ENCODE results near the gene CUL3.
"Not testable (repeated sequence)": the region's sequence is repeated elsewhere in the genome, so short reads cannot be mapped to it uniquely, and the experiment has no call there.

The CUL3 gene

DNA sequence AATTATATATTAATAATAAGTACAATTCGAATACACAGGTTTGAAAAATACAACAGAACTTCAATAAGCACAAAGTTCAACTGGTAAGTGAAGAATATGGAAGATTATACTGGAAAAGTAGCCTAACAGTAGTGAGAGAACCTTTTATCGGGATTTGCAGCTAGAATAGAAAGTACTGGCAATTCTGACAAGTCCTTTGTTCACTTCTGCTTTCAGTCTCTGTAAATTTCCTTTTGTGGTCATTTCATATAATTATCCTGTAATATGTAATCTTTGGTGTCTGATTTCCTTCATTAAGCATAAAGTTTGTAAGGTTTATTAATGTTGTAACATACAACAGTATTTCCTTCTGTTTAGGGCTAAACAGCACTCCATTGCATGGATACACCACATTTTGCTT is 67.2 kb downstream of the CUL3 start:
- peaks cover 10% of the 10 kb centered on the region for H3K36me3 ChIP-seq (ENCODE audit: control insufficient read depth, insufficient read depth, low read length)
- H3K27ac ChIP-seq (ENCODE audit: low read depth, low read length): no peak overlapping the region
- H3K9me3 ChIP-seq (ENCODE audit: control insufficient read depth, insufficient read depth, low read length): no peaks in the 10 kb centered on the region
- no peaks in the 10 kb centered on the region for H3K27me3 ChIP-seq (ENCODE audit: control insufficient read depth, insufficient read depth, low read length)
- H3K9ac ChIP-seq (ENCODE audit: low read depth, low read length): no peak overlapping the region
- peaks cover 11% of the 10 kb centered on the region for H3K4me1 ChIP-seq (ENCODE audit: control insufficient read depth, insufficient read depth, low read length)
- no peak overlapping the region for H3K4me3 ChIP-seq (ENCODE audit: low read depth, low read length)

DNA sequence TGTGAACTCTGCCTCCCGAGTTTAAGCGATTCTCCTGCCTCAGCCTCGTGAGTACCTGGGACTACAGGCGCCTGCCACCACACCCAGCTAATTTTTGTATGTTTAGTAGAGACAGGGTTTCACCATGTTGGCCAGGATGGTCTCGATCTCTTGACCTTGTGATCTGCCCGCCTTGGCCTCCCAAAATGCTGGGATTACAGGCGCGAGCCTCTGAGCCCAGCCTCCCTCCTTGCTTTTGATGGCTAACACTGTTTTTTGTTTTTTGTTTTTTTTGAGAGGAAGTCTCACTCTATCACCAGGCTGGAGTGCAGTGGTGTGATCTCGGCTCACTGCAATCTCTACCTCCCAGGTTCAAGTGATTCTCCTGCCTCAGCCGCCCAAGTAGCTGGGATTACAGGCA is 68.8 kb downstream of the CUL3 start:
- H3K27ac ChIP-seq (ENCODE audit: low read depth, low read length); H3K27me3 ChIP-seq (ENCODE audit: control insufficient read depth, insufficient read depth, low read length); H3K4me3 ChIP-seq (ENCODE audit: low read depth, low read length); H3K9ac ChIP-seq (ENCODE audit: low read depth, low read length); H3K9me3 ChIP-seq (ENCODE audit: control insufficient read depth, insufficient read depth, low read length): not testable (repeated sequence)
- H3K4me1 ChIP-seq (ENCODE audit: control insufficient read depth, insufficient read depth, low read length): peaks cover 11% of the 10 kb centered on the region
- H3K36me3 ChIP-seq (ENCODE audit: control insufficient read depth, insufficient read depth, low read length): peaks cover 17% of the 10 kb centered on the region

DNA sequence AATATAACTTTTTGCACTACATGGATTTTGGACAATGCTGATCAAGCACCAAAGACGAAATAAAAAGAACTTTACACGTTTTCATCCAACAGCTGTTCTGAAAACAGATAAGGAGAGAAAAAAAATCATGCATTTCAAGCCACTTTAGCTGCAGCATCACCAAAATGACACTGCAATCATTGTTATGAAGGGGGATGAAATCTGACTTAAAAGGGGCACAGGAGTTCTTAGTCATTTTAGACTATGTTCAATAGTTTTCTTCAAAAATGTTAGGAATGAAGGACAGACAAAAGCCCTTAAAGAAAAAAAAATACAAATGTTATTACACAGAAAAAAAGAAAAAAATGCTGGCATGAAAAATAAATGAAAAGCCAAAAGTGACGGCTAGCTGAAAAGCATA is 71.2 kb downstream of the CUL3 start:
- H3K4me1 ChIP-seq (ENCODE audit: control insufficient read depth, insufficient read depth, low read length): no peaks in the 10 kb centered on the region
- no peaks in the 10 kb centered on the region for H3K27me3 ChIP-seq (ENCODE audit: control insufficient read depth, insufficient read depth, low read length)
- peaks cover 21% of the 10 kb centered on the region for H3K36me3 ChIP-seq (ENCODE audit: control insufficient read depth, insufficient read depth, low read length)

DNA sequence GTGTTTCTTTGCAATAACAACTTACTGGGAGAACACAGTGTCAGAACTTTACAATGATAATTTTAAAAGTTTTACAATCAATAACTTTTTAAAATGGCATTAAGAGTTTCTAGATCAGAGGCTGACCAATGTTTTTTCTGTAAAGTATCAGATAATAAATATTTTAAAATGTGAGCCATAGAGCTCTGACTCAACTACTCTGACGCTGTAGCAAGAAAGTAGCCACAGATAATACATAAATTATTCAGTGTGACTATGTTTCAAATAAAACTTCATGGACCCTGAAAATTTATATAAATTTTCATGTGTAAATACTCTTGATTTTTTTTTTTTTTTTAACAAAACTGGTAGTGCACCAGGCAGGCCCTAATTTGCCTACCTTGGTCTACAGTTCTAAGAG is 77.4 kb downstream of the CUL3 start:
- Histone ChIP-seq H3K27me3 (ENCODE audit: control insufficient read depth, insufficient read depth, low read length) (no peaks in the 10 kb centered on the region), H3K9ac (ENCODE audit: low read depth, low read length) (no peak overlapping the region), H3K4me1 (ENCODE audit: control insufficient read depth, insufficient read depth, low read length) (no peaks in the 10 kb centered on the region), H3K4me3 (ENCODE audit: low read depth, low read length) (no peak overlapping the region), H3K27ac (ENCODE audit: low read depth, low read length) (no peak overlapping the region), H3K9me3 (ENCODE audit: control insufficient read depth, insufficient read depth, low read length) (no peaks in the 10 kb centered on the region), H3K36me3 (ENCODE audit: control insufficient read depth, insufficient read depth, low read length) (peaks cover 54% of the 10 kb centered on the region)

More for the DNA sequence above, 71.2 kb downstream of the CUL3 start:
- Histone ChIP-seq H3K4me3 (ENCODE audit: low read depth, low read length) (no peak overlapping the region), H3K27ac (ENCODE audit: low read depth, low read length) (no peak overlapping the region), H3K9me3 (ENCODE audit: control insufficient read depth, insufficient read depth, low read length) (no peaks in the 10 kb centered on the region), H3K9ac (ENCODE audit: low read depth, low read length) (no peak overlapping the region)

DNA sequence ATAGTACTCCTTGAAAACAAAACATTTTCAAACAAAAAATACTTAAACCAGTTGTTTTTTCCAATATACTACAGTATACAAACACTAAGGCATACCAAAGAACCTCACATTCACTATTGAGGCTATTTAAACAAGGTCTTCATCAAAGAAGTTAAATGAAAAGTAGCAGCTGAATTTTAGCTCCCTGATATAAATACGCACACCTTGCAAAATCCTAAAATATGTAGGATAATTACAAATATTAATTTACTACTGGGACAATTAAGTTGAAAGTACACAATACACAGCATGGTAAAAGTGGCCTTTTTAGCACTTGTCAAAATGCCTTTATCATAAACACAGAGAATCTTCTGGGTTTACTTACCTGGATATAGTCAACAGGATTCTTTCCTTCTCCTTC is 78.7 kb downstream of the CUL3 start:
- H3K9ac ChIP-seq (ENCODE audit: low read depth, low read length): no peak overlapping the region
- no peaks in the 10 kb centered on the region for H3K9me3 ChIP-seq (ENCODE audit: control insufficient read depth, insufficient read depth, low read length)
- H3K4me1 ChIP-seq (ENCODE audit: control insufficient read depth, insufficient read depth, low read length): no peaks in the 10 kb centered on the region
- H3K27me3 ChIP-seq (ENCODE audit: control insufficient read depth, insufficient read depth, low read length): no peaks in the 10 kb centered on the region
- H3K4me3 ChIP-seq (ENCODE audit: low read depth, low read length): no peak overlapping the region
- H3K27ac ChIP-seq (ENCODE audit: low read depth, low read length): no peak overlapping the region
- H3K36me3 ChIP-seq (ENCODE audit: control insufficient read depth, insufficient read depth, low read length): peaks cover 62% of the 10 kb centered on the region

DNA sequence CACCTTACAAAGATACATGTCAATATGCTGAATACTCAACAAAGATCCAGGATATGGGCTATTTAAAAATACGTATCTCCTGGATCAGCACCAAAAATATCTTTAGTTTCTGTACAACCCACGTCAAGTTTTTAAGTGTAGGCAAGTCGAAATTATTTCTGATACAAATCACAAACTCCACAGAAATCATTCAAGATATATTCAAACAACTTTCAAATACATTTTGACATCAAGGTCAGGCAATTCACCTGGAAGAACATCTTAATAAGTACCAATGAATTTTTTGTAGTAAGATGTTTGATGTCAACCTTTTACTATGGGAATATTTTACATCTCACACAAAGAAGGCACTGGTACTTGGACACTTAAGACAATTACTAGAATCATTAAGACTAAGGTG is 86.2 kb downstream of the CUL3 start:
- no peak overlapping the region for H3K4me3 ChIP-seq (ENCODE audit: low read depth, low read length)
- H3K36me3 ChIP-seq (ENCODE audit: control insufficient read depth, insufficient read depth, low read length): peaks cover 99% of the 10 kb centered on the region

DNA sequence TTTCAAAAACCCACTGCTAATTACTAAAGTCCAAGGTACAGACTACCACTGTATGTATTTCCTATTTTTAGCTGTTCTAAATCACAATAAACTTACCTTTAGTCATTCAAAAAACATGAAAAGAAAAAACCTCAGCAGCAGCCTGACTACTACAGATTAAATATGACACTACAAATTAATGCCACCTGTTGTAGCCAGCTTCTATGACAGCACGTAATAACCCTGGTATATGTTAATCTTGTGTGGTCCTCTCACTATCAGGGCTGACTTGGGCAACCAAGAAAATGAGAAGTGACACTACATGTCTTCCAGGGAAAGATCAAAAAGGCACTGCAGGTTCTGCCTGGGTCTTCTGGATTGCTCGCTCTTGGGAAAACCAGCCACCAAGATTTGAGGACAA is 92.6 kb downstream of the CUL3 start:
- Histone ChIP-seq H3K9me3 (ENCODE audit: control insufficient read depth, insufficient read depth, low read length) (peaks cover 3% of the 10 kb centered on the region; the same call in 1 of the 2 replicates), H3K27ac (ENCODE audit: low read depth, low read length) (no peak overlapping the region), H3K27me3 (ENCODE audit: control insufficient read depth, insufficient read depth, low read length) (no peaks in the 10 kb centered on the region), H3K4me1 (ENCODE audit: control insufficient read depth, insufficient read depth, low read length) (no peaks in the 10 kb centered on the region), H3K4me3 (ENCODE audit: low read depth, low read length) (no peak overlapping the region), H3K36me3 (ENCODE audit: control insufficient read depth, insufficient read depth, low read length) (peaks cover 56% of the 10 kb centered on the region), H3K9ac (ENCODE audit: low read depth, low read length) (no peak overlapping the region)

More for the DNA sequence above, 86.2 kb downstream of the CUL3 start:
- no peaks in the 10 kb centered on the region for H3K27me3 ChIP-seq (ENCODE audit: control insufficient read depth, insufficient read depth, low read length)
- no peaks in the 10 kb centered on the region for H3K4me1 ChIP-seq (ENCODE audit: control insufficient read depth, insufficient read depth, low read length)
- H3K9ac ChIP-seq (ENCODE audit: low read depth, low read length): no peak overlapping the region
- no peak overlapping the region for H3K27ac ChIP-seq (ENCODE audit: low read depth, low read length)
- H3K9me3 ChIP-seq (ENCODE audit: control insufficient read depth, insufficient read depth, low read length): no peaks in the 10 kb centered on the region

DNA sequence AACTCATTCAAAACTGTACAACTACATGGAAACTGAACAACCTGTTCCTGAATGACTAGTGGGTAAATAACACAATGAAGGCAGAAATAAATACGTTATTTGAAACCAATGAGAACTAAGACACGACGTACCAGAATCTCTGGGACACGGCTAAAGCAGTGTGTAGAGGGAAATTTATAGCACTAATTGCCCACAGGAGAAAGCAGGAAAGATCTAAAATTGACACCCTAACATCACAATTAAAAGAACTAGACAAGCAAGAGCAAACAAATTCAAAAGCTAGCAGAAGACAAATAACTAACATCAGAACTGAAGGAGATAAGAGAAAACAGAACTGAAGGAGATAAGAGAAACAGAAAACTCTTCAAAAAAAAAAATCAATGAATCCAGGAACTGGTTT is 97.2 kb downstream of the CUL3 start:
- H3K27me3 ChIP-seq (ENCODE audit: control insufficient read depth, insufficient read depth, low read length); H3K9me3 ChIP-seq (ENCODE audit: control insufficient read depth, insufficient read depth, low read length); H3K27ac ChIP-seq (ENCODE audit: low read depth, low read length); H3K4me3 ChIP-seq (ENCODE audit: low read depth, low read length); H3K9ac ChIP-seq (ENCODE audit: low read depth, low read length): not testable (repeated sequence)
- Histone ChIP-seq H3K4me1 (ENCODE audit: control insufficient read depth, insufficient read depth, low read length) (peaks cover 18% of the 10 kb centered on the region), H3K36me3 (ENCODE audit: control insufficient read depth, insufficient read depth, low read length) (peaks cover 20% of the 10 kb centered on the region)

DNA sequence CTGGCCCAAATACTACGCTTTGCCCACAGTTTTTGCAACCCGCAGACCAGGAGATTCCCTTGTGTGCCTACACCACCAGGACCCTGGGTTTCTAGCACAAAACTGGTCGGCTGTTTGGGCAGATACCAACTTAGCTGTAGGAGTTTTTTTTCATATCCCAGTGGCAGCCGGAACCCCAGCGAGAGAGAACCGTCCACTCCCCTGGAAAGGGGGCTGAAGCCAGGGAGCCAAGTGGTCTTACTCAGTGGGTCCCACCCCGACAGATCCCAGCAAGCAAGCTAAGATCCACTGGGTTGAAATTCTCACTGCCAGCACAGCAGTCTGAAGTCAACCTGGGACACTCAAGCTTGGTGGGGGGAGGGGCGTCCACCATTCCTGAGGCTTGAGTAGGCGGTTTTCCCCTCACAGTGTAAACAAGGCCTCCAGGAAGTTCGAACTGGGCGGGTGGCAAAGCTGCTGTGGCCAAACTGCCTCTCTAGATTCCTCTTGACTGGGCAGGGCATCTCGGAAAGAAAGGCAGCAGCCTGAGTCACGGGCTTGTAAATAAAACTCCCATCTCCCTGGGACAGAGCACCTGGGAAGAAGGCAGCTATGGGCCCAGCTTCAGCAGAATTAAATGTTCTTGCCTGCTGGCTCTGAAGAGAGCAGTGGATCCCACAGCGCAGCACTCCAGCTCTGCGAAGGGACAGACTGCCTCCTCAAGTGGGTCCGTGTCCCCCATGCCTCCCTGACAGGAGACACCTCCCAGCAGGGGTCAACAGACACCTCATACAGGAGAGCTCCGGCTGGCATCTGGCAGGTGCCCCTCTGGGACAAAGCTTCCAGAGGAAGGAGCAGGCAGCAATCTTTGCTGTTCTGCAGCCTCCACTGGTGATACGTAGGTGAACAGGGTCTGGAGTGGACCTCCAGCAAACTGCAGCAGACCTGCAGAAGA is 99.8 kb downstream of the CUL3 start:
- not testable (repeated sequence) for H3K9me3 ChIP-seq (ENCODE audit: control insufficient read depth, insufficient read depth, low read length); H3K27me3 ChIP-seq (ENCODE audit: control insufficient read depth, insufficient read depth, low read length)
- Histone ChIP-seq H3K9ac (ENCODE audit: low read depth, low read length) (peak overlapping the region; percentile 61; the same call in 1 of the 2 replicates), H3K4me1 (ENCODE audit: control insufficient read depth, insufficient read depth, low read length) (peaks cover 18% of the 10 kb centered on the region), H3K27ac (ENCODE audit: low read depth, low read length) (peak overlapping the region; percentile 93), H3K36me3 (ENCODE audit: control insufficient read depth, insufficient read depth, low read length) (peaks cover 18% of the 10 kb centered on the region), H3K4me3 (ENCODE audit: low read depth, low read length) (peak overlapping the region; percentile 41)

DNA sequence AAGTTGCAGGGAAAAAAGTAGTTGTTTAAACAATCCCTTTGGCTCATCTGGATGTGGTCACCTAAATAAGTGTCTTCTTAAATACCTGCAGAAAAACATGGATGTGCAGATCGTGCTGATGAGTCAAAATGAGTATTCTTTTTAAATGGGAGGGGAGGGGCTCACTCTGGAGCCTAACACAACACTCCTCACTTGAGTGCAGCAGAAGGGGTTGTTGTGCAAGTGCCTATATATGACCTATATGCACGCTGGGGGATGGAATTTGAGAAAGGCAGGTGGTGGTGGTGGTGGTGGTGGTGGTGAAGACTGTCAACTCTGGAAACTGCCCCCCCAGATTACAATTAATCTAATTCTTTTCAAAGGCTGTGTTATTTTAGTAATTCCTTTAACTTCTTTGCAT is 105.3 kb downstream of the CUL3 start:
- H3K36me3 ChIP-seq (ENCODE audit: control insufficient read depth, insufficient read depth, low read length): peaks cover 56% of the 10 kb centered on the region
- H3K4me3 ChIP-seq (ENCODE audit: low read depth, low read length): no peak overlapping the region
- H3K27ac ChIP-seq (ENCODE audit: low read depth, low read length): no peak overlapping the region
- H3K9me3 ChIP-seq (ENCODE audit: control insufficient read depth, insufficient read depth, low read length): no peaks in the 10 kb centered on the region
- H3K27me3 ChIP-seq (ENCODE audit: control insufficient read depth, insufficient read depth, low read length): no peaks in the 10 kb centered on the region
- H3K4me1 ChIP-seq (ENCODE audit: control insufficient read depth, insufficient read depth, low read length): peaks cover 4% of the 10 kb centered on the region; the same call in 1 of the 2 replicates
- no peak overlapping the region for H3K9ac ChIP-seq (ENCODE audit: low read depth, low read length)

DNA sequence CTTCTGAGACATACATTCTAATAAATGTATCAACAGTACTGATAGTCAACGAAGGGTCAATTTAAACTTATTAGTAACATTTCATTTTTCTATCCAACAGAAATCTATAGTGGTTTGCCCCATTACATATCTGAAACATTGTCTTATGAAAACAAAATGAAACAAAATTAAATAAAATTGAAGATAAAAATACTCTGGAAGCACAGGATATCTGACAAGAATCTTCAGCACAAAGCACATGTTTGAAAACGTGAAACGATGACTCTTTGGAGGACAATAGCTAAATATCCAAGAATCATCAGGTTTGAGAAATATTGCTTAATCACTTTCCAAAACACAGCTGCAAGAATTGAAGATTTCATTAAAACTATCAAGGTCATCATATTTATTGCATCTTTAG is 112.3 kb downstream of the CUL3 start:
- no peak overlapping the region for H3K27ac ChIP-seq (ENCODE audit: low read depth, low read length)
- 0 out of 2 replicates have a peak, but pooled peaks cover 2% of the 10 kb centered on the region for H3K4me1 ChIP-seq (ENCODE audit: control insufficient read depth, insufficient read depth, low read length)
- H3K9me3 ChIP-seq (ENCODE audit: control insufficient read depth, insufficient read depth, low read length): no peaks in the 10 kb centered on the region
- peaks cover 46% of the 10 kb centered on the region for H3K36me3 ChIP-seq (ENCODE audit: control insufficient read depth, insufficient read depth, low read length)
- H3K27me3 ChIP-seq (ENCODE audit: control insufficient read depth, insufficient read depth, low read length): no peaks in the 10 kb centered on the region
- H3K4me3 ChIP-seq (ENCODE audit: low read depth, low read length): no peak overlapping the region
- no peak overlapping the region for H3K9ac ChIP-seq (ENCODE audit: low read depth, low read length)

All from HUES48 (cell line).